Measurements from ENCODE around the gene MACROD2. TPM values are rescaled to one million over a fixed set of nuclear protein-coding genes. Genes with fewer than 3 reads are reported as not detected.

MACROD2 gene
- total RNA-seq, 4 donors from 2014 or later, result 2.9 to 11.3 (median 8.0) TPM

DNA sequence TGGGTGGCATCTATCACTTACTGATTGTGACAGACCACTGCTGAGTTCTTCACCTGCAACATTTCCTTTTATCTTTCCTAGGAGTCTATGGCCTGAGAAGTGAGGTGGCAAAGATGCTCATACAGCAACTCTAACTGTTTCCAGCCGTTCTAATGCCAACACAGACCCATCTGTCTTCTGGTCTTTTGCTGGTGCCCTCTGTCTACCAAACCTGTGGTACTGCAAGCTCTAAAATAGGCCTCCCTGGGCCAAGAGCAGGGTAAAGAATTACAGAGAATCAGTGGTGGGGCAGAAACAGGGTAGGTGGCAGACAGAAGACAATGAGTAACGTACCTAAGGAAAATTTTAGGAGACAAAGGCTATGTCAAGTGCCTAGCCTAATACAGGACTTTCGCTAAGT is 953.1 kb downstream of the MACROD2 start:
- TF ChIP-seq, protein P1, sequence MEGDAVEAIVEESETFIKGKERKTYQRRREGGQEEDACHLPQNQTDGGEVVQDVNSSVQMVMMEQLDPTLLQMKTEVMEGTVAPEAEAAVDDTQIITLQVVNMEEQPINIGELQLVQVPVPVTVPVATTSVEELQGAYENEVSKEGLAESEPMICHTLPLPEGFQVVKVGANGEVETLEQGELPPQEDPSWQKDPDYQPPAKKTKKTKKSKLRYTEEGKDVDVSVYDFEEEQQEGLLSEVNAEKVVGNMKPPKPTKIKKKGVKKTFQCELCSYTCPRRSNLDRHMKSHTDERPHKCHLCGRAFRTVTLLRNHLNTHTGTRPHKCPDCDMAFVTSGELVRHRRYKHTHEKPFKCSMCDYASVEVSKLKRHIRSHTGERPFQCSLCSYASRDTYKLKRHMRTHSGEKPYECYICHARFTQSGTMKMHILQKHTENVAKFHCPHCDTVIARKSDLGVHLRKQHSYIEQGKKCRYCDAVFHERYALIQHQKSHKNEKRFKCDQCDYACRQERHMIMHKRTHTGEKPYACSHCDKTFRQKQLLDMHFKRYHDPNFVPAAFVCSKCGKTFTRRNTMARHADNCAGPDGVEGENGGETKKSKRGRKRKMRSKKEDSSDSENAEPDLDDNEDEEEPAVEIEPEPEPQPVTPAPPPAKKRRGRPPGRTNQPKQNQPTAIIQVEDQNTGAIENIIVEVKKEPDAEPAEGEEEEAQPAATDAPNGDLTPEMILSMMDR (IDR thresholded peaks at IDR 0.05; ENCODE audit: low read depth), result no peak

DNA sequence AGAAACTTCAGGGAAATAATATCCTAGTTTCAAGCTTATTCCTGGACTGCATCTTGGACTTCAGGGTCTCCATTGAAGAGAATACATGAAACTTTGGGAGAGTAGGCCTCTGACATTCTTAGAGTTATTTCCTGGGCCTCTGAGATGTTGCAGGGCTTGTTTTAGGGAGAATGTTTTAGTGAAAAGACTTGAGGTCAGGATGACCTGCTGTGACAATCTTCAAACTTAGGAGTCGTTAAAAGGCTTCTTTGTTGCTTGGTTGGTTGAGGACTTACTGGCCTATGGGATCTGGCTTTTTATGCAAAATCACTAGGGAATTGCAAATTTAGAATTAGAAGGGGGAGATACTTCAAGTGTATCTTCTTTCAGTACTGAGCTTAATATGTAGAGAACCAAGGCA is 955.3 kb downstream of the MACROD2 start:
- TF ChIP-seq, protein P1 (IDR thresholded peaks at IDR 0.05; ENCODE audit: low read depth), result no peak

DNA sequence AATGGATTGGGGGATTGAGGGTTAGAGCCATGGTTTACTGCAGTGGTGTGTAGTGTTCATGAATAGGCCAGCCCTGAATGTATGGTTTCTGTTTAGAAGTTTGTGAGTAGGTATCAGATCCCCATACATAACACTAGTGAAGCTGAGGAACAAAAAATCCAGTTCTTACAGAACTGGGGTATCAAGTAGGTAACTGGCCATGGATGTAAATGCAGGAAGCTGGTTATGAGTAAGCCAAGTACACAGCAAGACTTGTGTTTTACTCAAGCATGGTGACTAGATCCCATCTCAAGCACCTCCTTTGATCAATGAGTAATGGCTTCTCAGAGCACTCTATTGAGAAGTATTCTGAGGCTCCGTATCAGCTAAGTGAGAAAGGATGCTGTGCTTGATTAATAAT is 955.8 kb downstream of the MACROD2 start:
- TF ChIP-seq, protein P1 (IDR thresholded peaks at IDR 0.05; ENCODE audit: low read depth), result no peak

DNA sequence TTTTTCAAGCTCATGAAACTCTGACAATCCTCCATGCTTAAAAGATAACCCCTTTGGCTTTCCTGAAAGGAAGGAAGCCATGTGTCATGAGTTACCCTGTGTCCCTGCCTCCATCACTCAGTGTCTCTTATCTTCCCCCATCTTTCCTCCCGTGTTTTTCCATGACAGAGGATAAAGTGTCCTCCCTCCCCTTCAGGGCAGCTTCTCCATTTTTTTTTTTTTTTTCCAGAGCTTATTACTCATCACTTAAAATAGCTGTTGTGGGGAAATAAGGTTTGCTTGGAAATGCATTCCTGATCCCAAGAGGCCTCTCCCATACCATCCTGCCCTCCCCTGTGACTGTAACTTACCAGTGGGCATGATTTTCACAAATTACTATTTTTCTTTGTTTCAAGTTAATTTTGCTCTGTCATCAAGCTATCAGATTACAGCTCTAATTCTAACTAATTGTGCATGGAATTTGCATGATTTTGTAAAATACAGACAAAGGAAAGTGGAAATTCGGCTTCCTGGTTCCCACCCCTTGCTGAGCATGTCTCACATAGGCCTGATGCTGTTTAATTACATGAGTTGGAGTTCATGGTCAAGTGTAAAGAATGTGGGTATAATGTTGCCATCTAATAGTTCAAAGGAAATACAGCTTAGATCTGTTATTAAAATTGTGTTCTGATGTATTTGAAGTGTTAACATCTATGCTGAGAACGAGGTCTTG is 956.5 kb downstream of the MACROD2 start:
- TF ChIP-seq, protein P1 (IDR thresholded peaks at IDR 0.05; ENCODE audit: low read depth), result no peak

DNA sequence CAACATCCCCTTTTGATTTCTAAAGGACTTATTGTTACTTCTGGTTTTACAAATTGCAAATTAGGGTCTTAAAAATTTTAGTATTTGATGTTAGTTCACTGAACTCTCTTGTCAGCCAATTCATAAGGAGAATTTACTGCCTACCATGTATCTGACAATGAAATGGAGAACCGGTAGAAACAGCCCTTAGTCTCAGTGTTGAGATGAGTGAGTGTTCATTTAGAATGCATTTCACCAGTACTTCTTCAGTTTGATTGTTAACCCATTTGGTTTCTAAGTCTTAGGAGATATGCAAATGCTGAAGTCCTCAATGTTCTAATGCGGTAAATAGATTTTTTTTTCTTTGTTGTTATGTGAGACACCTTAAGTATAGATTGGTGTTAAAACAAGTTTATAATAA is 958.4 kb downstream of the MACROD2 start:
- TF ChIP-seq, protein P1 (IDR thresholded peaks at IDR 0.05; ENCODE audit: low read depth), result no peak

DNA sequence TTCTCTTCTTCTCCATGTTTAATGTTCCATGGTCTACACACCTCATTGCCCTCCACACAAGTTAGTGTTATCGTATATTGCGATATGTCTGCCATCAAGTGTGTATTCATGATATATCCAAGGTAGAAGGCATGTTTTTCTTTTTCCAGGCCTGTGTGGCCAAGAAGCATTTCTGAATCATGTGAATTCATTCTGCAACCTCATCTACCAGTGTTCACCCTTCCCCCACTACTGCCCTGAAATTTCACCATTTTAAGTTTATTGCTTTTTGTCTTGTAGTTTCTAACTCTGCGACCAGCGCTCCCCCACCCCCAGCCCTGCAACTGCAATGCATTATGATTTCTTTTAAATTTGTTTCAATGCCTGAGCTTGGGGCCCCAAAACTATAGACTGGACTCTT is 960.1 kb downstream of the MACROD2 start:
- TF ChIP-seq, protein P1 (IDR thresholded peaks at IDR 0.05; ENCODE audit: low read depth), result no peak

DNA sequence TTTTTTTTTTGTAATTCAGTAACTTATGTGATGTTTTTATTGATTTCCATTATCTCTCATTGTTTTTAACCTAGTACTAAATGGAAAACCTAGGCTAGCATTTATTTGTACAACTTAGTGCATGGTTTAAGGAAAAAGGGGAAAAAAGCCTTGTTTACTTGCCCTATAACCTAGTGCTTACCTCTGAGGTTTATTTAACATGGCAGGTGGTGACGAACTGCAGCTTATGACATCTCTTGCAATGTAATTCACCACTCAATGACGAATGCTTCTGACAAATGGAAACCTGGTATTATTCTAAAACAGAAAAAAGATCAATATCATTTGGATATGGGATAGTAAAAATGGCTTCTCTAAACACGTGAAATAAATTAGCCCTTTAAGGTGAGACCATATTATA is 960.7 kb downstream of the MACROD2 start:
- TF ChIP-seq, protein P1 (IDR thresholded peaks at IDR 0.05; ENCODE audit: low read depth), result no peak

All from subcutaneous adipose tissue (tissue), 4 donors.